T-helper 22 cell (primary cell): ENCODE measurements around the gene IGF1.

Experiments used
- DNase-seq: peaks from one replicate; pipeline ENCODE4 v3.0.0-alpha.2; 2020; ENCODE audit warnings: low read depth

Gene IGF1

DNA sequence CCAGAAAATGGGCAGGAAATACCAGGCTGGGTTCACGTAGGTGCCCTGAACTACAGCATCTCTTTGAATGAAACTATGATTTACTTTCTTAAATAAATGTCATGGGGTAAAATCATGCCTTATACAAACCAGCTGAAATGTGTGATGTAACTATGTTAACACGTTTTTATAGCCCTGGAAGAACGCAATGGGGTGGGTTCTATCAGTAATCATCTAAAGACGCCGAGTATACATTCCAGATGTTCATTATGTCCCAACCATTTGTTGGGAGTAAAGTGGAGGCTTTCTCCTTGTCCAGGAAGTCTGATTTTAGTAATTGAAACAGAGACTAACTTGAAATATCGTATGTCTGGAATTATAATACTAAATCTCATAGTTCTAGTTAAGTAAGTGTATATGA, 16.2 kb upstream of the IGF1 start:
- no peak for DNase-seq

DNA sequence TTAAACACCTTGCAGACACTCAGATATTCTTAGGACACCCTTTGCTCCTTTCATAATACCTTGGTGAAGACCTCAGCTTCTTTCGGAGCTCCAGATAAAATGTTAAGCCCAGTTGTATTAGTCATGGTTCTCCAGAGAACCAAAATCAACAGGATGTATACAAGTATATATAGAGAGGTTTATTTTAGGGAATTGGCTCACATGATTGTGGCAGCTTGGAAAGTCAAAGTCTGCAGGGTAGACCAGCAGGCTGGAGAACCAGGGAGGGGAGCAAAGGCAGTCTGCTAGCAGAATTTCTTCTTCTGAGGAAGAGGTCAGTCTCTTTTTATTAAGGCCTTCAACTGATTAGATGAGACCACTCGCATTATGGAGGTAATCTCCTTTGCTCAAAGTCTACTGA, 6.9 kb upstream of the IGF1 start:
- no peak for DNase-seq

DNA sequence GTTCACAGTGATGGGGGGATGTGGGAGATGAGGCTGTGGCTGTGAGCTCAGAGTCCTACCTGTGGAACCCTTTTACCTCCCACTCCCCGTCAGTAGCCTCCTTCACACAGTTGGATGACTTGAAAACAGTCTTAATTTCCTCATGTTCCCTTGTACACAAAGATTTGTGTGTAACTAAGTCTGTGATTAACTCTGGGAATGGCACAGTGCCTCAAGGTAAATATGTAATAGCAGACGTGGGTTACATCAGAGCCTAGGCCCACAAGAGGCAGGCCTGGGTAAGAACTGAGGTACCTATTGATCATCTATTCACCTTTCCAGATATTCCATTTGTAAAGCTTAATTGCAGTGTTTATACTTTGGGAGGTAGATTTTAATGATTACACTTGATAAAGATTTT, 5.8 kb upstream of the IGF1 start:
- DNase-seq: no peak

DNA sequence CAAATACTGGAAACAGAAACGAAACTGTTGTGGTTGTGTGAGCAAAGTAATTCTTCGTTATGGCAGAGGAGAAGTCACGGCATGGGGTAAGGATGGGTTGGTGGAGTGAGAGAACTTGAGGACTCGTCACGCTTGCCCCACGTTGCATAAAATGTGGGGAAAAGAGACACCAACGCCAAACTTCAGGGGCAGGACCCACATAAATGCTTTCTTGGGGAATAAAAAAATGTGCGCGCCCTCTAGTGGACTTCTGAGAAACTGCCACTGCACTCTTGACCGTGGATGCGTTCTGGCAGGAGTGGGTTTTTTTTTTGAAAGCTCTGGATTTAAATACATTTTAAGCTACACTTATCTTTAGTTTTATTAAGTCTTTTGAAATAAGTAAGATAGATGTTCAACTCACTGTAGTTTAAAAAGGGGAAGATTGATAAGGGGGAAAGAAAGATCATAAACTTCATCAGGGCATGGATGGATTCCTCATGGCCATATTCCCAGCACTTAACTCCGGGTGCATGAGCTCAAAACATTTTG, 4.1 kb upstream of the IGF1 start:
- no peak for DNase-seq

DNA sequence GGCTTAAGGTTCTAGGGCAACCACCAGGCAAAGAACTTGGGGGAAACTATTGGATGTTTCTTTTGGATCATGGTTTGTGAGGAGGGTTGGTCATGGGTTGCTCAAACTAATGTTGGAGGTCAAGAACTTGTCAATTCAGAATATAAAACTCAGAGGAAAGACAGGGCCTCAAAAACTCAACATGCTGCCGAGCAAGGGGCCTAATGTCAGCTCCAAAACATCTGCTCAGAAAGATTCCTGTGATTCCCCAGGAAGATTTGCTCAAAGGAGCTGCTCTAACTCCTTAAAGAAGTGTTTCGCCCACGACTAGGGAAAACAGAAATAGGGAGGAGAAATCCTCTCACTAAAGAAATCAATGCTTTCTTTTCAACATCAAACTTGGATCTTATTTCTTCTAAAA, 3.7 kb upstream of the IGF1 start:
- DNase-seq: no peak

DNA sequence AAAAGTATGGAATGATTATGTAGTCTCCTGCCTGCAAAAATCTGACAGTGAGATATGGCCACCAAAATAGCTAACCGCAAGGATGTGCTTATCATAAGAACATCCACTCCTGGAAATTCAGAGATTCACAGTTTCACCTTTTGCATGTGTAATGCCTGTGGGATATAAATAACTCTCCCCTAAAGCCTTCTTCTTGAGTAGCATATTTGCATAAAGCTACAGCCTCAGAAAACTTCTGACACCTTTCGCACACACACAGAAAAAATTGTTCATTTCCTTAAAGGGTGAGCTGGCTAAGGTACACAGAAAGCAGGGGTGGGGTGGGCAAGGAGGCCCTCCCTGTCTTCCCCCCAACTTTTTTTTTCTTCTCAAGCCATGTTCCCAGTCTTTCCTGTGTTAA, 3.1 kb upstream of the IGF1 start:
- DNase-seq: no peak

DNA sequence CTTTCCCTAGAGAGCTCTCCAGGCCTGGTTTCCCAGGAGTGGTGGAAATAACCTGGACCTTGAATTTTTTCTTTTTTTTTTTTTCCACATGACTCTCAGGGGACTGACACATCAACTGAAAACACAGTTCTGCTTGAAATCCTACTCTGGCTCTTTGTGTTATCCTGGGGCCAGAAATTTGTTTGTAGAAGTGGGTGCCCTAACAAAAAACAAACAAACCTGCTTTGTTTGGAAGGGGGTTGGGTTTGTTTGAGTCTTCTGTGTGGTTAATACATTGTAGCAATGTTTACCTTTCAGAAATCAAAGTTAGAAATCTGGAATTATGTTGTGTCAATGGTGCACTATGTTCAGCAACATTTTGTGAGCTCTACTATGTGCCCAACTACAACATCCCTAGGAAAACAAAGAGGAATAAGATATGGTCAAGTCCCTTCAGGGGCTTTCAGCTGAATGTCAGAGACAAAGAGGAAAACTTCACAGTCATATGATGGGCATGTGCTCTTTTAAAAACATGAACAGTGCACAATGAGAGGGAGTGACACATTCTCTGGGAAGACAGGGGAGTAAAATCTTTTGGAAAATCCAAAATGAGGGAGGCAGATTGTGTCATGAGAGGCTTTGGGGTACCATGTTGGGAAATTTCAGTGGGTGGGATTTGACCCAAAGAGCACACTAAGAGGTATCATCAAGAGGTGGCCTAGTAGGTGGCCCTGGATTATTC, 1.5 kb upstream of the IGF1 start:
- DNase-seq: no peak

DNA sequence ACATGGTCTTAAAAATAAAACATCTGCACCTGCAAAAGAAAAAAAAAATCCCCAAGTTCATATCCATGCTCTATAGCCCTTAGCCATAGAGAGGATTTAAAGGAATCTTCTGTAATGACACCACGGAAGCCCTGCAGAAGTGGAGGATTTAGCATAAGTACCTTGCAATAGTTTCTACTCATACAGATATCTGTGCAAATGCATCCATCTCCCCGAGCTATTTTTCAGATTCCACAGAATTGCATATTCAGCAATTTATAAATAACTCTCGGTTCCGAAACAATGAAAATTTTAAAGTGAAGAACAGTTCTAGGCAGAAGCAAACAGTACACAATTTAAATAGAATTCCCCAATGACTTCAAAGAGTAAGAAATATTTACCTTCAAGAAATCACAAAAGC, 424 bp downstream of the IGF1 start:
- DNase-seq: no peak

DNA sequence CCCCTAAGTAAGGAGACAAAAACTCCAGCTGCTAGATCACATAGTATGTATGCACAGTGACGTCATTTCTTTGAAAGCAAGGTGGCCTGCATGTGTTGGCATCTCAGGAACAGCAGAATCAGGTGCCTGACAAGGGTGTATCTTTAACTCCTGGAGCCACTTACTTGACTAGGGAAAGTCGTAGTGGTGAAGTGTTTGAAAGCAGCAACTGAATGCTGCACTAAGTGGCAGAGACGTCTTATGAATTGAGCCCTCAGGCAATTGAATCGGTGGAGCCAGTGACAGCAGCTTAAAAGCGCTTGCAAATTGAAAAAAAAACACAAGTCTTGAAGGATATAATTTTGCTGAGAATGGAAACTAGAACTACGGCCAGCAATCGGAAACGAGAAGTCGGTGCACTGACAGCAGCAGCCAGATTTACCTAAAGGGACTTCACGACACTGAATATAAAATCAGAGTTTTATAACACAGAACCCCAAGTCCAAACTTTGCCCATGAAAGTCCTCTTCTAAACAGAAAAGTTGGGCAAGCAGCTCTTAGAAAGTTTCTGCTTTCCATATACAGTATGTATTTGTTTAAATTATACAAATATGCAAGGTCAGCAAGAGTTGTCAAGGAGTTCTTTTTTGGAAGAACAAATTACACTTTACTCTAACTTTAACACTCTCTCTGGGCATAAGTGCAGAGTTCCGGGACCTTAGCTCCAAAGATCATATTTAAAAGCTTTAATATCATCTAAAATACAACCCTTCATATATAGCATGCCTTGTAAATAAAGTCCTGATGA, 1.1 kb downstream of the IGF1 start:
- no peak for DNase-seq

DNA sequence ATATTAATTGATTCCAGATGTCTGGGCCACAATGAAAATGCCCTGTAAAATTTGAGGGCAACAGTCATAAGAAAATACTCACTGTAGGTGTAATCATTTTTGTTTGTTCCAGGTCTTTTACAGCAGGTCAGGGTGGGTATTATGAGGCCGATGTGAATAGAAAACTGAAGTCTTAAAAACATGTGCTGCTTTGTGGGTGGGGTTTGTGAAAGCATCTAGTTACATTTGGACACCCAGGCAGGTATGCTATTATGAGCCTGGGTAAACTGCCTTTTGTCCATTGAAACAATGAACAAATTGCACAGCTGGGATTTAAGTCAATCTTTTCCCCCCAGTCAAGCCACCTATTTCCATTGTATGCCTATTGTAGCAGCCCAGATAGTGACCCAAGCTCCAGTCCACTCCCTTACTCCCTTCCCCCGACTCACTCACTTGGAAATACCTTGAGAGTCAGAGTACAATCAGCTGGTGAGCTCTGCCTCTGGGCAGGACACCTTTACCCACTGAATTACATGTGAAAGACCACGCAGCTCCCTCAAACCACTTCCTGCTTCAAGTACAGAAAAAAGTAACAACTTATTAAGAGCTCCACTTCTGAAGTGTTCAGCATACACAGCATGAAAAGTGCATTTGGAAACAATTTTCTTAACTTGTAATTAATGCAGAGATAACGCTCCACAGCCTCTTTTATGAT, 1.8 kb downstream of the IGF1 start:
- no peak for DNase-seq

DNA sequence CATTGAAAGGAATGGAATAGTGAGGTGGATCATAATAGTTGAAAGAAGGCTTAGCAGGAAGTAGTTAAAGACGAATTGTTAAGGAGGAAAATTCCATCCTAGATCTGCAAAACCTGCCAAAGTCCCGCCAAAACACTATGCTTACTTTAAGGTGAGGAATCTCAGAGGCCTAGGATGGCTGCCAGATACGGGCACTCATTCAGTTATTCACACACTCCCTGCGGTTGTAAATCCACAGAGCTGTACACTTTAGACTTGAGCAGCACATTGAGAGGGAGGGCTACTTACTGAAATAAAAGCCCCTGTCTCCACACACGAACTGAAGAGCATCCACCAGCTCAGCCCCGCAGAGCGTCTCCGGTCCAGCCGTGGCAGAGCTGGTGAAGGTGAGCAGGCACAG, 5.0 kb downstream of the IGF1 start:
- no peak for DNase-seq

DNA sequence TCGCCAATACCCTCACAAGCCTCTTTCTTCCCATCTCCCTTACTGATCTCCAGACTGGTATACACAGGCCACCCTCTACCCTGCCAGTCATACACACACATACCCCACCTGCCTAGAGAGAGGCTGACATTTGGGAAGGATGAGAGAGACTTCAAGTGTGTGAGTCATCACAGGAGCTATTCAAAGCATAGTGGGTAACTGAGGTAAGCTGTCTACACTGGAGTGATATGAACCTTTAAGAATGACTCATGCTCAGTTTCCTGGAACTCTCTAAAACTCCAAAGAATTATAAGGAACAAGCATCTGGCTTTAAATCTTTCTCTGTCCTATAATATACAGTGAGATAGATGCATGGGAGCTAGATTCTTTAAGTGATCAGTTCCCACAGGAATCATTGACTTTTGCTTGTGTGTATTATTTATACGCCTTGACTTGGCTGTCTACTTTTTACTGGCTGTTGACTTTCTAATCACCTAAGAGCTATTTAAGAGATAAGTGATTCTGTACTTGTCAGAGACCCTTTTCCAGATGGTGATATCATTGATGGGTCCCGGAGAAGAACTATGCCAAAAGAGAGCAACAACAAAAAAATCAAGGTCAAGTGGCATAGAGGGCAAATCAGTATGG, 5.8 kb downstream of the IGF1 start:
- DNase-seq: no peak

DNA sequence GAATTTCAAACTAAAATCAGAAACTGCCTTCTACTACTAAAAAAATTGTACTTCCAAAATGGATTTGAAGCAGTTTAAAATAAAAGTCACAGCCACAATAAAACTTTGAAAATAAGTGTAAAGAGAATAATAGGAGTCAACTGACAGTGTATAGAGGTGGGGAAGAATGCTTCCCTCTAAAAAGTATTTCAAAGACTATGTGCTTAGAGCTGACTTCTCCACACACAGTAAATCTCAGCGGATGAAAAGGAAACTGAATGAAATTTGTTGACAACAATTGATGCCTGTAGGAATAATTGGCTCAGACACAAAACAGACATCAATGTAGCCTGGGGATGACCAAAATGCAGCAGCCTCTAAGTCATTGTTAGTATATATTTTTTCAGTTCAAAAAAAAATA, 7.9 kb downstream of the IGF1 start:
- no peak for DNase-seq

DNA sequence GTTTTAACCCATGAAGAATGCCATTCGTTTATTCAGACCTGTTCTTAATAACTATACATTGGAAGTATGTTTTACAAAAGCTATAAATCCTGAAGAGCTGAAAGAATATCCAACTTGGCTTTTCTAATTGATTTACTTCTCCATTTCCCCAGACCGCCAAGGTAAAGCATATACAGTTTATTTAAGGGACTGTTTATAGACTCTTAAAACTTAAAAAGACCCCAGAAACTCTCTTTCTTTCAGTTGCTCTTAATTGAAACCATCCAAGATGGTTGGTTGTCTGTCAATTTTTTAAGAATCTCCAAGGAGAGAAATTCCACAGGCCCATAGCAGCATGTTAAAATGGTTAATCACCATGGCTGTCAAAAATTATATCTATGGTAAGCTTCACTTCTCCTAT, 8.8 kb downstream of the IGF1 start:
- DNase-seq: no peak

DNA sequence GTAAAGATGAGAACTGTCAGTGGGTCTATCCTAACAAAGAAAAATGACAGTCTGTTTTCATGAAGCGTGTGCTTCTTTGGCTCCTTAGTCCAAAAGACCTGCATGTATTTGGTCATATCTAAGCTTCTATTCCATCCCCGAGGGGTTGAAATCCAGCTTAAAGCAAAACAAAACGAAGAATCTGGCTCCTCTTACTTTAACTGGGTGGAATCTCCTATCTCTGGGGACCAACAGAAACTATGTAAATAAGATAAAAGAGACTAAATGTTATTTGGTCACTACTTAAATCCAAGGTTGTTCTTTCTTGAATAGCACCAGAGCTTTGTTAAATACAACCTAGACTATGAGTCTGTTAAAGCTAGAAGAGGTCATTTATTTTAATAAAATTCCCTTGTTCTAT, 9.4 kb downstream of the IGF1 start:
- no peak for DNase-seq

DNA sequence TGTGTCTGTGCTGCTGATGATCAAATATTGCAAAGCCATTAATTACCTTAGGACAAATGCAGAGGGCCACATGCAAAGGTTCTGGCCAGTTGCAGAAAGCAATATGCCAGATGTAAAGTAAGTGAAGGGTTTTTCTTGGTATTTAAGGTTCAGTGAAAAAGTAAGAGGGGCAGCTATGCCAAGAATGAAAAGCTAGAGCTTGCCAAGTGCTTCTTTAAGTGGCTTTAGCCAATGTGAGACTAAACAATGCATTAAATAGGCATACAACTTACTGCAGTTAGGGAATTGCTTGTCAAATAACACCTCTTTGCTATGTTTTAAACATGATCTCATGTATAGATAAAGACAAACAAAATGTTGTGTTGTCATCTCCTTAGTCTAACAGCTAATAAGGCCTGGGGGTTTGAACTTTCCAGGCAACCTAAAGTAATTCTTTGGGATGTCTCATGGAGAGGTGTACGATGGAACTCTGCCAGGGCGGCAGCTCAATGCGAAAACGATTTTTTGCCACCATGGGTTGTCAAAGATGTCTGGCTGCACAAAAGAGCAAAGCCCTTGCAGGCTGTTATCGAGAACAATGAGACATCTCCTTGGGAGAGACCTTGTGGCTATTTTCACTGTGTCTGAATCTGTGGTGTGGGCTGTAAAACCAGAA, 12.0 kb downstream of the IGF1 start:
- no peak for DNase-seq

DNA sequence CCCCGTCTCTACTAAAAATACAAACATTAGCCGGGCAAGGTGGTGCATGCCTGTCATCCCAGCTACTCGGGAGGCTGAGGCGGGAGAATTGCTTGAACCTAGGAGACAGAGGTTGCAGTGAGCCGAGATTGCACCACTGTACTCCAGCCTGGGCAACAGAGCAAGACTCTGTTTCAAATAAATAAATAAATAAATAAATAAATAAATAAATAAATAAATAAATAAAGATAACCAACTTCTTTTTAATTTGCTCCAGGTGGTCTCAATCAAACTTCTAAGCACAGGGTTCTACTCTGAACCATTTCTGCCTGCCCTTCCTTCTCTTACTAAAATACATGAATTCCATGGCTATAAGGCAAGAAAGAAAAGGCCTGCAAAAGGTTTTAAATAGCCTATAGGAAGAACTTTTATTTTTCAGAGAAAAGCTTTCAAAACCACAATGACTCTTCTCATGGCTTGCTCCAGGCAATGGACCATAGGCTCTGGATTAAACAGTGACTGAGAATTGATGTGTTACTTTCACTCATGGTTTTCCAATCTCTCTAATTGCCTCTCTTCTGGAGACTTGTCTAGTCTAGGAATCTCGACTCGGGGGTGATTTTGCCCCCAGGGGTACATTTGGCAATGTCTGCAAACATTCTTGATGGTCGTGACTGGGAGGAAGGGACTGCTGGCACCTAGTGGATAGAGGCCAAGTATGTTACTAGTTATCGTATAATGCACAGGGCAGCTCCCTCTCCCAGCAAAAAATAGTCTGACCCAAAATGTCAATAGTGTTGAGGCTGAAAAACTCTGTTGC, 14.4 kb downstream of the IGF1 start:
- no peak for DNase-seq

DNA sequence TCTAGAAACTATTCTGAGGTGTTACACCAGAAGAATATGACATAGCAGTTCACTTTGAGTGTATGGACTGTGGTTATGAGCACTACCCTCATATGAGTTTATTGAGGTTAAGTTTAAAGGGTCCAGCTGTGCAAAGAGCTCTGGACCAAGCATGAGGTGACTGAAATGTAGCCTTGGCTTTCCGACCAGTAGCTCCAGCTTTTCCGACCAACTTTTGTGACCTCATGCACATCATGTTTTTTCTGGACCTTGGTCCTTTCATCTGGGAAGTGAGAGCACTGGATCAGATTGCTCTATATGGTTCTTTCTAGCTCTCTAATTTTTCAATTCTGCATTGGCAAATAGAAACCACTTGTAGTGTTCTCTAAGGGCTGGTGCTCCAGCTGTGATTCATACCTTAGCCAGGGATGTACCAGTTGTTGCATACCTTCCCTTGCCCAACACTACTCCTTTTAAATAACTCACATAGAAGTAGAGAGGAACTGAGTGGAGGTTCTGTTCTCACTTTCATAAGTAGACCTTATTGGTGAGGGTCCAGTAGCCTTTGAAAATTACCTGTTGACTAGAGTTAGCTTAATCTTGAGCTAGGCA, 16.6 kb downstream of the IGF1 start:
- no peak for DNase-seq

DNA sequence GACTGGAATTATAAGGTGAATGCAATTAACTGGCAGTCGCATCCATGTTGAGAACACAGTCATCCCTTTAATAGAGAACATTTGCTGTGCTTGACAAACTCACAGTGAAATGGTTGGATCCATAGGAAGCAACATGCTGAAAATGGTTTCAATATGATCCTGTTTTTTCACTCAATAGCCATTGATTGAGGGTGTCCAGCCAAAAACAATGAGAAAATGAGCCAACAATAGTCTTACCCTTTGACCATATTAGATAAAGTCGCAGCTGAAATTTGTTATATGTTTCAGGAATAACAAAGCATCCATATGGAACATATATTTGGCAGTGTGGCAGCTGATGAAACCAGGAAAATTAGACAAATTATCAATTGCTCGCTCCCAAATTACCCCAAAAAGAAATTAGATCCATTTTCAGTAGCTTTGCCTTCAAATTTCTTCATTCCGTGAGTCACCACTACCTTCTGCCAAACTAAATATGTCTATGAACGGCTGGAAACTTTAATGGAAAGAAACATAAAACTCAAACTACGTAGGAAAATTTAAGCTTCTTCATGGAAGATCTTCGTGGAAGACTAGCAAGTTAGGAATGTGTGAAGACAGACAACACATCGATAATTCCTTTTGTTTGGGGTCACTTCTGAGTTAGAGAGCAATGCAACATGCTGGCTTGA, 17.4 kb downstream of the IGF1 start:
- DNase-seq: no peak

DNA sequence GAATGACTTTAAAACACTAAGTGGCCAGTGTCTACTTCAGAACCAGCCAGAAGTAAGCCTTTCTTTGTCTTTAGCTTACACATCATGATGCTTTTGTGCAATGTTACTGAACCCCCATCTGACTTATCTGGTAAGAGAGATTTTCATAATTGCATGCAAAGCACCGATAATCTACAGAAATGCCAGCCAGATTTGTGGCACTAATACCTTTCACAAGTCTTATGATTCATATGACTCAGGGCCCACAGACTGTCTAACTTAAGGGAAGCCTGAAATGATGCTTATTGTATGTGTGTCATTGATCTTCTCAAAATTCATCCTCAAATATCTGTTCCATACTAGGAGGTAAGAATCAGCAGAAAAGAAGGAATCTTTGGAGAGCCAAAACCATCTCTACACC, 18.0 kb downstream of the IGF1 start:
- DNase-seq: no peak
